GM21723 (cell line): ENCODE results near the gene FBXL12.
A peak's percentile ranks its signal among the peaks of the same experiment; 100 is the strongest.
"Not testable (repeated sequence)": the region's sequence is repeated elsewhere in the genome, so short reads cannot be mapped to it uniquely, and the experiment has no call there.

ENCODE experiments used
- ATAC-seq: cut with Tn5 transposase; IDR thresholded peaks from one replicate; pipeline ENCODE4 v1.9.1; 2021; ENCODE audit warnings: mild to moderate bottlenecking, moderate library complexity; ENCODE audit not compliant: unreplicated experiment

The FBXL12 gene, protein sequence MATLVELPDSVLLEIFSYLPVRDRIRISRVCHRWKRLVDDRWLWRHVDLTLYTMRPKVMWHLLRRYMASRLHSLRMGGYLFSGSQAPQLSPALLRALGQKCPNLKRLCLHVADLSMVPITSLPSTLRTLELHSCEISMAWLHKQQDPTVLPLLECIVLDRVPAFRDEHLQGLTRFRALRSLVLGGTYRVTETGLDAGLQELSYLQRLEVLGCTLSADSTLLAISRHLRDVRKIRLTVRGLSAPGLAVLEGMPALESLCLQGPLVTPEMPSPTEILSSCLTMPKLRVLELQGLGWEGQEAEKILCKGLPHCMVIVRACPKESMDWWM

DNA sequence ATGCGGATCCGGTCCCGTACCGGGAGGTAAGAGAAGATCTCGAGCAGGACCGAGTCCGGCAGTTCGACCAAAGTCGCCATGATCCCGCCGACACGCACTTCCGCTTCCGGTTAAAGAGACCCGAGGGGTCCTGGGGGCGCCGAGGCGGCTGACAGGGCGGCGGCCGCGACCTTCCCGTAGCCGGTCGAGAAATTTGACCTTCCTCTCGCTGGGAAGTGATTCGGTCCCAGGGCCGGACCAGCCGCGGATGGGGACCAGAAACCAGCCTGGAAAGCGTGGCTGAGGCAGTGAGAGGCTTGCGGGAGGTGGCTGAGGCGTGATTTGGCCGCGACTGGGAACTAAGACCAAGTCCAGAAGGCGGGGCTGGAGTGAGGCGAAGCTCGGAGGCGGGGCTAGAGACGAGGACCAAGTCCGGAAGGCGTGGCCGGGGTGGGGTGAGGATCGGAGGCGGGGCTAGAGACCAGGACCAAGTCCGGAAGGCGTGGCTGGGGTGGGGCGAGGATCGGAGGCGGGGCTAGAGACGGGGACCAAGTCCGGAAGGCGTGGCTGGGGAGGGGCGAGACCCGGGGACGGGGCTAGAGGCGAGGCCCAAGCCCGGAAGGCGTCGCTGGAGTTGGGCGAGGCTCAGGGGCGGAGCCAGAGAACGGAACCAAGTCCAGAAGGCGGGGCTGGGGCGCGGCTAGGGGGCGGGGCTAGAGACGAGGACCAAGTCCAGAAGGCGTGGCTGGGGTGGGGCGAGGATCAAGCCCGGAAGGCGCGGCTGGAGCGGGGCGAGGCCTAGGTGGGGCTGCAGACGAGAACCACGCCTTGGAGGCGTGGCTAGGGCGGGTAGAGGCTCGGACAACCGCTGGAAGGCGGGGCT is at the start of gene FBXL12:
TSS of gene FBXL12 (minus strand) at position 346 of the 862 bp plus-strand sequence. CDS start at position 80, 266 bp downstream.
- ATAC-seq: peak; percentile 83

DNA sequence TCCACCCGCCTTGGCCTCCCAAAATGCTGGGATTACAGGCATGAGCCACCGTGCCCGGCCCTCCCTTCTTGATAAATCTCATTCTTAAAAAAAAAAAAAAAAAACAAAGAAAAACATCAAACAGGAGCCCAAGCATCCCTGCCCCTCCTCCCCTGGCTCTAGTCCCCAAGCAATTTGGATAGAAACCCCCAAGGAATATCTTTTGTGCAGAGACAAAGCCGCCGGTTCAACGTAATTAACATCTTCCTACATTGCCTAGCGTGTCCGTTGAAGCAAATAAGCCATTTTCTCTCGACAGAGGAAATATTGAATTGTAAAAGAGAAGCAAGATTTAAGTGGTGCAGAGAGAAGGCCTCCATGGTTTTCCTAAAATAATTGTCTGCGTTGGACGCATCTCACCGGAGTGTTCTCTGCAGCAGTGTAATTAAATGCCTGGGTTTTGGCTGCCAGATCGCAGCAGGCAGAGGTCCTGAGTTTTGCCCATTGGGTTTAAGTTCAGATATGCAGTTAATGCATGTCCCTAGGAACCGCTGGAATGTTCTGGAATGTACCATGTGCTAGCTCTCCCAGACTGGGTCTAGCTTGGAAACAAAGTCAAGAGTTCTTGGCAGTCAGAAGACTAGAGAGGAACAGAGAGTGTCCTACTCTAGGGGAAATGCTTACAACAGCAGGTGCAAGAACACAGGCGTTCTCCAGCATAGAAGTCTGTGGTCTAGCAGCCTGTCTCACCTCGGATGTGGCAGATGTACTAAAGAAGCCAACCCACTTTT is 47.0 kb upstream of the FBXL12 start:
- ATAC-seq: no peak

DNA sequence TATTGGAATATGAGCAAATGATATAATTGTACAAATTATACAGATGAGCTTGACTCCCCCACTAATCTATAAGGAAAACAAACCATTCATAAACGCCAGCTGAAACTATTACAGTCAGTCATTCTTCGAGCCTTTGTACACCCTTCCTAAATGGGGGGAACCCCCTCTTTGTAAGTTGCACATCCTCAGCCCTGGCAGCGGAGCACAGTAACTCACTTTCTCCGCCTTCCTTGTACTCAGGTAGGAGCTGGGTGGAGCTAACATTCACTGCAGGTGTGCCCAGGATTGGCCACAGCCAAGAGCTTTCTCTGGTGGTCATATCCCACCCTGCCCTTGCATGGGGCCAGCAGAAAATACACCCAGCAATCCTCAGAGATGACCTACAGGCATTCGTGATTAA is 44.9 kb upstream of the FBXL12 start:
- ATAC-seq: no peak

DNA sequence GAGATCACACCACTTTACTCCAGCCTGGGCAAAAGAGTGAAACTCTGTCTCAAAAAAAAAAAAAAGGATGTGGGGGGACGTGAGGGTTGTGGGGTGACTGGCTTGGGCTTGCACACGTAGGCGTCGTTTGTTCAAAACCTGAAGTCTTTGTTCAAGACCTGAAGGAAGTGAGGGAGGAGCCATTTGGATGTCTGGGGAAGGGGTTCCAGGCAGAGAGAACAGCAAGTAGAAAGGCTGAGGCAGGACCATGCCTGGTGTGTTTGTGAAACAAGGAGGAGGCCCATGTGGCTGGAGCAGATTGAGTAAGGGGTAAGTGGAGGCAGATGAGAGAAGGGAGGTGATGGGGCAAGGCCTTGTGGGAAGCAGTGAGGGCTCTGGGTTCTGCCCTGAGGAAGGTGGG is 44.1 kb upstream of the FBXL12 start:
- ATAC-seq: no peak

DNA sequence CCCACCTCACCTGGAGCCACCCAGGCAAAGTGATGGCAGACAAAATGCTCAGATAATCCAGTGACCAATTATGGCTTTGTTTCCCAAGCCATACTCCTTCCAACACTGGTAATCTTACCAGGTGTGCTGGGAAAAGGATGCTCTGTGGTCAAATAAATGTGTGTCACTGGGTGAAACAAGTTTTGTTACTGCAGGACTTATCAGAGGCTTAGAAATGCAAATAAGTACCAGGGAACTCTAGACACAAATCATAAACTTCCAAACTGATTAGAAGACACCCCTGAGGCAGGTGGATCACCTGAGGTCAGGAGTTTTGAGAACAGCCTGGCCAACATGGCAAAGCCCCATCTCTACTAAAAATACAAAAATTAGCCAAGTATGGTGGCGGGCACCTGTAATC is 42.6 kb upstream of the FBXL12 start:
- ATAC-seq: no peak

DNA sequence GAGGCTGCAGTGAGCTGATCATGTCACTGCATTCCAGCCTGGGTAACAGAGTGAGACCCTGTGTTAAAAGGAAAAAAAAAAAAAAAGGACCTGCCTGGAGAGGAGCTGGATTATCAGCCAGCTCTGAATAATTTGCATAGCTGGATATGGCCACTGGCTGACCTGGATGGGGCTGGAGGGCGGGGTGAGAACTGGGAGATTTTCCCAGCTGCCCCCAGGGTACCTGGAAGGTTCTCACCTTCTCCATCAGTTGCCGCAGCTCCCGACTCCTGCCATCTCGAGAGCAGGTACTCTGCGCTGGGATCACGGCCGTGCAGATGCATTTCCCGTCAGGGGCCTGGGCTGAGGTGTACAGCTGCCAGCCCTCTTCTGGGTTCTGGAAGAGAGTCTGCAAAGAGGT is 41.5 kb upstream of the FBXL12 start:
- no peak for ATAC-seq

DNA sequence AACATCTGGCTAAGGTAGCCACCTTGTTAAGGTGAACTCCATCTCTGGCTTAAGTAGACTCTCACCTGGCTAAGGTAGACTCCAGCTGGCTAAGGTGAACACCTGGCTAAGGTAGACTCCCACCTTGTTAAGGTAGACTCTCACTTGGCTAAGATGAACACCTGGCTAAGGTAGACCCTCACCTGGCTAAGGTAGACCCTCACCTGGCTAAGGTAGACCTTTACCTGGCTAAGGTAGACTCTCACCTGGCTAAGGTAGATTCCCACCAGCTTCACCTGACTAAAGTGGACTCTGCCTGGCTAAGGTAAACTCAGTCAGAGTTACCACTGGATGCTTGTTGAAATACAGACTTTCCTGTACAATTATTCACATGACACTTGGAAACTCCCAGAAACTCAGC is 39.9 kb upstream of the FBXL12 start:
- no peak for ATAC-seq

DNA sequence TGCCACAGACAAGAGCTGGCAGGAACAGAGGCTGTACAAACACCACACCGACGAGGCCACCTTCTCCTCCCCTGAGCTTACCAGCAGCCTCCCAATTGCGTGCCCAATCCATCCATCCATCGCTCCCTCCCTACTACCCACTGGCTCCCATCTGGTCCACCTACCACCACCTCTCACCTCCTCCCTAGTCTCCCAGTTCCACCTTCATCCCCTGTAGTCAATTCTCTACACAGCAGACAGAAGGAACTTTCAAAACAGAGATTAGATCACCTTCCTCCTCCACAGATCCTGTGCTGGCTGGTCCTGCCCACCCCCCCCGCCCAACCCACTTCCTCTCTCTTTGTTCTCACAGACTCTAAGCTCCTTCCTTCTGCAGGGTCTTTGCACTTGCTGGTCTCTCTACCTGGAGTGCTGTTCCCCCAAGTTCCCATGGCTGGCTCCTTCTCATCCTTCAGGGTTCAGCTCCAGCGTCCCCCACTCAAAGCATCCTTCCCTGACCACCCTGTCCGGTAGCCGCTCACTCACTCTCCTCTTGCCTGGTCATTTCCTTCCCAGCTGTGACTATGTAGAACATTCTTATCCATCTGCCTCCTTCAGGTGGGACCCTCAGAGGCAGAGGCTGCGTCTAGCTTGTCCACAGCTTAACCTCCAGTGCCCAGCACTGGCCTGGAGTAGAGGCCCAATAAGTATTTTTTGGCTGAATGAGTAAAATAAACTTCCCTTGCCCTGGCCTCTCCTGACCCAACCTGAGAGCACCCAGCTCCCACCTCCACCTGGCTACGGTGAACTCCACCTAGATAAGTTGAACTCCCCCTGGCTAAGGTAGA is 39.3 kb upstream of the FBXL12 start:
- no peak for ATAC-seq

DNA sequence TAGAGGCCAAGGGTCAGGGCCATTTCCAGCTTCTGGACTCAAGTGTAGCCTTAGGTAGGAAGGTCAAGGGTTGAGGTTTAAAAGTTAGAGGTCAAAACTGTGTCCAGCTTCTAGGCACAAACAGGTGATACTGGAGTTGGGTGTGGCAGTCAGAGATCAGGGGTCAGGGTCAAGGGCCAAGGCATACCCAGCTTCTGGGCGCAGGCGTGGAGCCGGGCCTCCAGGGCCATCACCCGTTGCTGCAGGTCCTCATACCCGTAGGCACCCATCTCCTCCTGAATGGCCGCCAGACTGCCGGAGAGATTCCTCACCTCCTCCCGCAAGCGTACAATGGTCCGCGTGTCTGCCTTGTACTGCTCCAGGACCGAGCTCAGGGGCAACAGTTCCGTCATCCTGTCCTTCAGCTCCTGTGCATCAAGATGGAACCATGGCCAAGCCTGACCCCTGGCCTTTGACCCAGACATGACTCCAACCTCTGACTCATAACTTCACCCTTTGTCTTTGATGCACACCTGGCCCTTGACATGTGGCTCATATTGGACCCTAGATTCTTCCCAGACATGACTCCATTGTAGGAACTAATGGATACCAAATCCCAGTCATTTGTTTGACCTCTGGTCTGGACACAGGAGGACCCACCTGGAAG is 38.3 kb upstream of the FBXL12 start:
- no peak for ATAC-seq

DNA sequence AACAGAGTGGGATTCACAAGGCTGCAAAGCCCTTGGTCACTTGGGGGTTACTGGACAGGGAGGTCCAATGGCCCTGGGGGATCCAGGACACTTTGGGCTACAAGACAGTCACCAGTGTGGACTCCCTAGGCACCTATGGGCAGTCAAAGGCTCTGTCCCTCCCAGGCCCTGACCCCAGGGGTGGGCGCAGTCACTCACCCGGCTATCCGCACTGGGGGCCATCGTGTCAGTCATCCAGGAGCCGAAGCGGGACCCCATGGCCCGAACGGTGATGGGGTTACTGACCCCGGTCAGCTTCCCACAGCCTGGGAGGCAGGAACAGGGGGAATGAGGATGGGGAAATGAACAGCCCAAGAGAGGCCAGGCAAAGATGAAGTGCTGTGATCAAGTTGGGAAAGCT is 37.7 kb upstream of the FBXL12 start:
- no peak for ATAC-seq

DNA sequence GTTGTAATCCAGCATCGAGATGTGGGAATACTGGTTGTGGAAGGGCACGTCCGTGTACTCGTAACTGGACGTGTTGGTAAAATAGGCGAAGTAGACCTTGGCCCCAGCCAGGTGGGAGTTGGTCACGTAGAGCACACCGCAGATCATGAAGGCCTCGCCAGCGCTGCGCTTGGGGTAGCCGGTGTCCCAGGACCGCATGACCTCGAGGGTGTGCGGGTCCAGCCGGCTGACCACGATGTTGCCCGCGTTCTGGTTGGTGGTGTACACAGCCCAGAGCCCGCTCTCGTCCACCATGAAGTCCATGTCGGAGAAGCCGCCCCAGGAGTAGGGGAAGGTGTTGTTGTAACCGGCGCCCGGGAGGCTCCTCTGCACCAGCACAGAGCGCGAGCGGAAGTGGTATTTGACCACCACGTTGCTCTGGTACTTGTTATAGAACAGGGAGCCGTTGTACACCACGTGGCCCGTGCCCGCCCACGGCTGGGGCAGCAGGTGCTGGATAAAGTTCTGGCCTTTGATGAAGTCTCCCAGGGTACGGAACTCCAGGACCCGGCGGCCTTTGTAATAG is 35.5 kb upstream of the FBXL12 start:
- no peak for ATAC-seq

DNA sequence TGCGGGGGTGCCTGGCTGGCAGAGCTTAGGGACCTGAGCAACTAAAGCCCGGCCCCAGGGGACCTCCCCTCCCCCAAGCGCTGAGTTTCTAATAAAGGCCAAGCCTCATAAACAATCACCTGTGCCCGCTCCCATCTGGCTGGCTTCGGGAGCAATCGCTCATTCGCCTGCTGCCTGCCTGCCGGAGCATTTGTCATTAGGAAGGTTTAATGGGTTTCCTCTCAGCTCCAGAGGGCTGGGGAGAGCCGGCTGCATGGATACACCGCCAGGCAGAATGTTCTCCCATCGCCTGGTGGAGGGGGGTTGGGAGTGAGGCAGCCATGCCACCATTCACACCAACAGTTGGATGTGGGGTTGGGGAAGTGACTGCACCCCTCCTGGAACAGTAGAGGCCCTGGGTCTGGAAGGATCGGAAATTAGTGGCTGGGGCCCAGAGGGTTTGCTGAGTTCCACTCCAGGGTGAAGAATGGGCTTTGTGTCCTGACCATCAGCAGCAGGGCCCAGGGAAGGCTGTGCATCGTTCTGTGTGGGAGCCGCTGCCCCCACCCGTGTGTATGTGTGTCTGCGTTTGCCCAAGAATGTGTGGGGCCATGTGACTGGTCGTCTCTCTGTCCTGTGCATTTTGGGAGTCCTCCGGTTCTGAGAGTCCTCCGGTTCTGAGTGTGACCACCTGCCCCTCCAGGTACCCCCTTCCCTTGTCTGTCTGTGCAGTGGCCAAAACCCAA is 31.5 kb upstream of the FBXL12 start:
- no peak for ATAC-seq

DNA sequence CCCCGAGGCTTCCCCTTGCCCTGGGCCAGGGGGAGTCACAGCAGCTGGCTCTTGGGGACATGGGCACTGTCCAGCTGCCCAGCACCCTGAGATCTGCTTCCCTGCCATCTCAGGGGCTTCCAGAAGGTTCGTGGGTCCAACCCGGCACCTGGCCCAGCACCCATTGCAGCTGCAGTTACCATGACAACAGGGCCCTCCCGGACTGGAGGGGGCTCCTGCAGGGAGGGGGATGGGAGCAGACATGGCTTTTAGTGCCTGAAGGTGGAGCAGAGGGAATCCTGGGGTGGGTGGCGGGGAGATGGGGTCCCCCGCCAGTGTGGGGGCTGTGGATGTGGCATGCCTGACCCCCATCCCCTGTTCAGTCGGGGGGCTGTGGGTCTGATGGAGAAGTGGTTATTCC is 30.9 kb upstream of the FBXL12 start:
- ATAC-seq: no peak

DNA sequence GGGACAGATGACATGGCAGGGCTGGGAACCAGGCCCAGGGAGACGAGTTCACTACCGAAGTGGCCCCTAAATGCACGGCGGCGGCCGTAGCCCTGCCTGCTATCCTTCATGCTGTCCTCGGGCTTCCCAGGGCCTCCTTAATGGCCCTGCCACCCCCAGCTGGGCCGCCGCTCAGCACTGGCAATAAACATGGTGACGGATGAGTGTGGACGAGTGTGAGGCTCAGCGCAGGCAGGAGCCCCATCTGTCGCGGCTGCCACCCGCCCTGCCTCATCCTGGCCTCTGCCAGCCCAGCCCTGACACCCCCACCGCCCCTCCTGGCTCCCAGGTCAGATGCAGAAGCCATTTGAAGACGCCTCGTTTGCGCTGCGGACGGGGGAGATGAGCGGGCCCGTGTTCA is 29.9 kb upstream of the FBXL12 start:
- no peak for ATAC-seq

DNA sequence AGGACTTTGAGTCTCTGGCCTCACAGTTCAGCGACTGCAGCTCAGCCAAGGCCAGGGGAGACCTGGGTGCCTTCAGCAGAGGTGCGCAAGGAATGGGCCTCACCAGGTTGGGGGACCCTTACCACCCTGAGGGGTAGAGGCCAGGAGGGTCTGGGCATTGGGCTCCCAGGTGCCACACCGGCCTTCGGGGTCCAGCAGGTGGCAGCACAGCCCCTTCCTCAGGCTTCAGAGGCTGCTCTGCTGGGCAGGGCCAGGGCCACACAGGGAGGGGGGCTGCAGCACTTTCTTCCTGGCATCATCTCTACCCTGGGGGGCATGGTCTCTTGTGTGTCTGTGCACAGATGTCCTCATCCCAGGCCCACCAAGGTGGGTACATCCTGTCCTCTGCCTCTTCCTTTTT is 29.2 kb upstream of the FBXL12 start:
- no peak for ATAC-seq

DNA sequence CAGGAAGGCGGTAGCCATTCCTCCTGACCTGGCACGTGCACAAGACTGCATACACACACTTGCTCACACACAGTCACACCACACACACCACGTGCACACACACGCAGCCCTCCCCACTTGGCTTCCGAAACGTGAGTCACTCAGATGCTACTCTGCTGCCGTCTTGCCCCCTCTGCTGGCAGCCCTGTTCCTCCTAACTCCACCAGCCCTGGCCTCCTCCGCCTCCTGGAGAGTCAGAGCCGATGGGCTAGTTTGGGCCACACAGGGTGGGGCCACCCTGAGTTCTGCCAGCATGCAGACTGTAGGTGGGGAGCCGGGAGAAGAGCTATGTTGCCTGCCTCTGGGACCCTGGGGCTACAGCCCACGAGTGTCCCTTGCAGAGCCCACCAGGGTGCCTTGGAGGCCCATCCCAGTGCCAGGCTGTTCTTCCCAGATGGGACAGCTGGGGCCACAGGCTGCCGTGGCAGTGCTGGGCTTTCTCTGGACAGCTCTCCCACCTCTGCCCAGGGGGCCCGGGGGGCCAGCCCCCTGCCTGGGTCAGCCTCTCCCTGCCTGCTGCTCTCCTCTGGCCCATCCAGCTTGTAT is 28.3 kb upstream of the FBXL12 start:
- no peak for ATAC-seq

DNA sequence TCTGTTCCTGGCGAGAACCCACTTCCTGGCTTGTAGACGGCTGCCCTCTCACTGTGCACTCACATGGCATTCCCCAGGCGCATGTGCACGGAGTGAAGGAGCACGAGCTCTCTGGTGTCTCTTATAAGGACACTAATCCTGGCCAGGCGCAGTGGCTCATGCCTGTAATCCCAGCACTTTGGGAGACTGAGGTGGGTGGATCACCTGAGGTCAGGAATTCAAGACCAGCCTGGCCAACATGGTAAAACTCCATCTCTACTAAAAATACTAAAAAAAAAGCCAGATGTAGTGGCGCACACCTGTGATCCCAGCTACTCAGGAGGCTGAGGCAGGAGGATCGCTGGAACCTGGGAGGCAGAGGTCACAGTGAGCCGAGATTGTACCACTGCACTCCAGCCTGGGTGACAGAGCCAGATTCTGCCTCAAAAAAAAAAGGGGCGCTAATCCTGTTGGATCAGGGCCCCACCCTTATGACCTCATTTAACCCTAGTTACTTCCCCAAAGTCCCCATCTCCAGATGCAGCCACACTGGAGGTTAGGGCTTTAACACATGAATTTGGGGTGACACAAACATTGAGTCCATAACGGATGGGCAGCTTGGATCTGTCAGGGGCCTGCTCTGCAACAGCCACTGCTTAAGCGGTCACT is 24.9 kb upstream of the FBXL12 start:
- ATAC-seq: not testable (repeated sequence)
